Measurements from ENCODE around the gene RGS11.

DNA sequence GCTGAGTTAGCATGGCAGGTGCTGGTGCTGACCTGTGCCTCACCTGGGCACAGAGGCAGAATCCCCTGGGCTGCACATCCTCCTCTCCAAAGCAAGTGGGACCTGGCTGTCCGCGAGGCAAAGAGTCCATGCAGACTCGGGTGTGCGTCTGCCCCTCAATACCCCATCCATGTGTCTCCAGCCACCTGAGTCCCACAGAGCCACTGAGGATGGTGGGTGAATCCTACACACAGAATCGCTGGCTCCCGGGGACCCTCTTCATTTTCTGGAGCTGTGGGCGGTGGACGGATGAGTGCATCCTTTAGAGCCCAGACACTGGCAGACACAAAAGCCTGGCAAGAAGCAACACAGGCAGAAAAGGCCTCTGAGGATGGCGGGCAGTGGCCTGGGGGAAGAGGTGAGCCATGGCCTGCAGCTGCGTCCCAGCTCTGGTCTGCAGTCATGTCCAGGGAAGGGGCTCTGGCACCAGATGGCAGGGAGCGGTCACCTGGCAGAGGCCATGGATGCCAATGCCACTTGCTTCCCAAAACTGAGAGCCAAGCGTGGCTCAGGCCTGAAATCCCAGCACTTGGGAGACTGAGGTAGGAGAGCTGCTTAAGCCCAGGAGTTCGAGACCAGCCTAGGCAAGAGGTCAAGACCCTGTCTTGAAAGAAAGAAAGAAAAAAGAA is 46.9 kb upstream of the RGS11 start:
- TF ChIP-seq, protein P1, sequence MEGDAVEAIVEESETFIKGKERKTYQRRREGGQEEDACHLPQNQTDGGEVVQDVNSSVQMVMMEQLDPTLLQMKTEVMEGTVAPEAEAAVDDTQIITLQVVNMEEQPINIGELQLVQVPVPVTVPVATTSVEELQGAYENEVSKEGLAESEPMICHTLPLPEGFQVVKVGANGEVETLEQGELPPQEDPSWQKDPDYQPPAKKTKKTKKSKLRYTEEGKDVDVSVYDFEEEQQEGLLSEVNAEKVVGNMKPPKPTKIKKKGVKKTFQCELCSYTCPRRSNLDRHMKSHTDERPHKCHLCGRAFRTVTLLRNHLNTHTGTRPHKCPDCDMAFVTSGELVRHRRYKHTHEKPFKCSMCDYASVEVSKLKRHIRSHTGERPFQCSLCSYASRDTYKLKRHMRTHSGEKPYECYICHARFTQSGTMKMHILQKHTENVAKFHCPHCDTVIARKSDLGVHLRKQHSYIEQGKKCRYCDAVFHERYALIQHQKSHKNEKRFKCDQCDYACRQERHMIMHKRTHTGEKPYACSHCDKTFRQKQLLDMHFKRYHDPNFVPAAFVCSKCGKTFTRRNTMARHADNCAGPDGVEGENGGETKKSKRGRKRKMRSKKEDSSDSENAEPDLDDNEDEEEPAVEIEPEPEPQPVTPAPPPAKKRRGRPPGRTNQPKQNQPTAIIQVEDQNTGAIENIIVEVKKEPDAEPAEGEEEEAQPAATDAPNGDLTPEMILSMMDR (conservative IDR thresholded peaks at IDR 0.05 in 1 of 2, IDR thresholded peaks at IDR 0.05 in 1 of 2; ENCODE audit: extremely low read depth in 1 of 2, insufficient read depth in 1 of 2, low read depth in 1 of 2, low read length in 2 of 2) = no peak
- TF ChIP-seq EZH2 (IDR thresholded peaks at IDR 0.05; ENCODE audit: borderline replicate concordance, low read length) = no peak
